Endothelial cell of umbilical vein (primary cell): ENCODE data around the gene ZNRF3. TPM values are rescaled to one million over a fixed set of nuclear protein-coding genes. Genes with fewer than 3 reads are reported as not detected.

Source experiments
- BruUV-seq: library from RNA; stranded (reverse); fragments of 400-500 nt; replicated peaks from 2 replicates; lab custom pipeline; 2021; lab: Mats Ljungman, UMichigan
- CTCF ChIA-PET: fragments of 300-600, 350-600 bp; sonication (Branson Sonifier 250); formaldehyde crosslinking; loops from one replicate; lab custom pipeline; 2021; ENCODE audit warnings: antibody characterized with exemption, inconsistent platforms; lab: Charles Lee
- POLR2A ChIA-PET: fragments of 300-600, 350-600 bp; sonication (Branson Sonifier 250); formaldehyde crosslinking; loops from one replicate; lab custom pipeline; 2021; ENCODE audit warnings: antibody characterized with exemption, inconsistent platforms; lab: Charles Lee
- DNase-seq: peaks from one replicate; pipeline ENCODE4 v3.0.0-alpha.2; 2011; ENCODE audit warnings: low read depth, low spot score
- FAIRE-seq: peaks from 2 replicates; lab custom pipeline; 2011; peaks lifted over from hg19 to GRCh38; lab: Jason Lieb, UNC
- H2AFZ ChIP-seq: 2 replicates; pipeline ENCODE4 v1.6.0; 2012; ENCODE audit warnings: low read depth, low read length, control low read depth, inconsistent platforms
- H3K27ac ChIP-seq: 2 replicates; pipeline ENCODE4 v1.5.1; 2011; ENCODE audit warnings: low read depth, mild to moderate bottlenecking, control low read depth, low read length, moderate library complexity; ENCODE audit not compliant: insufficient read depth
- H3K27me3 ChIP-seq, 2 experiments: 2 replicates each; pipeline versions ENCODE4 v1.6.0 to v1.6.1; 2011; ENCODE audit warnings: low read length in 2 of 2, mixed read lengths in 1 of 2; ENCODE audit not compliant: control insufficient read depth in 2 of 2, insufficient read depth in 2 of 2
- H3K36me3 ChIP-seq, 2 experiments: 2 replicates in 1 of 2; 3 replicates in 1 of 2; pipeline ENCODE4 v1.5.1; 2011; ENCODE audit warnings: low read length in 2 of 2, mild to moderate bottlenecking in 1 of 2, moderate library complexity in 1 of 2; ENCODE audit not compliant: control insufficient read depth in 2 of 2, insufficient read depth in 2 of 2; ENCODE audit errors: extremely low read depth in 1 of 2
- H3K4me1 ChIP-seq: 3 replicates; pipeline ENCODE4 v1.5.1; 2011; ENCODE audit warnings: mild to moderate bottlenecking, low read length; ENCODE audit not compliant: control insufficient read depth, insufficient read depth; ENCODE audit errors: extremely low read depth
- H3K4me2 ChIP-seq: 2 replicates; pipeline ENCODE4 v1.6.1; 2011; ENCODE audit warnings: low read length, control low read depth, mixed read lengths; ENCODE audit not compliant: insufficient read depth
- H3K4me3 ChIP-seq, 3 experiments: fragments of 200-600 bp in 1 of 3; sonication (generic), shearing (Covaris generic) in 1 of 3; replicated peaks in 1 of 3; 2 replicates each; pipeline ENCODE4 v1.5.1; 2011 to 2016; ENCODE audit warnings: control low read depth in 3 of 3, low read length in 3 of 3, mild to moderate bottlenecking in 2 of 3, inconsistent platforms in 1 of 3, low read depth in 1 of 3, moderate library complexity in 1 of 3; ENCODE audit not compliant: insufficient read depth in 1 of 3
- H3K79me2 ChIP-seq: 2 replicates; pipeline ENCODE4 v1.6.0; 2012; ENCODE audit warnings: low read length, inconsistent platforms; ENCODE audit not compliant: control insufficient read depth, insufficient read depth
- H3K9ac ChIP-seq: replicated peaks from 2 replicates; pipeline ENCODE3; 2011; ENCODE audit warnings: low read length, control low read depth; ENCODE audit not compliant: insufficient read depth; ENCODE audit errors: extremely low read depth
- H3K9me1 ChIP-seq: replicated peaks from 3 replicates; pipeline ENCODE4 v1.6.0; 2011; ENCODE audit warnings: mild to moderate bottlenecking, low read length; ENCODE audit not compliant: control insufficient read depth, insufficient read depth; ENCODE audit errors: extremely low read depth
- H3K9me3 ChIP-seq: replicated peaks from 2 replicates; pipeline ENCODE4 v1.5.1; 2012; ENCODE audit warnings: low read length, inconsistent platforms; ENCODE audit not compliant: control insufficient read depth, insufficient read depth
- H4K20me1 ChIP-seq: replicated peaks from 2 replicates; pipeline ENCODE3; 2011; ENCODE audit warnings: mild to moderate bottlenecking, low read length; ENCODE audit not compliant: control insufficient read depth, insufficient read depth; ENCODE audit errors: extremely low read depth
- CTCF ChIP-seq, 2 donors: IDR thresholded peaks; 1 replicate in 1 of 2; 2 replicates in 1 of 2; pipeline ENCODE4 v1.5.1; 2011; ENCODE audit warnings: low read length in 2 of 2, mild to moderate bottlenecking in 2 of 2, moderate library complexity in 2 of 2, control low read depth in 1 of 2, inconsistent platforms in 1 of 2, low read depth in 1 of 2; ENCODE audit not compliant: insufficient read depth in 1 of 2; ENCODE audit errors: extremely low read depth in 1 of 2
- EZH2 ChIP-seq: IDR thresholded peaks from 2 replicates; pipeline ENCODE4 v1.6.1; 2012; ENCODE audit warnings: borderline replicate concordance, low read depth, mild to moderate bottlenecking, moderate library complexity, low read length, inconsistent platforms; ENCODE audit not compliant: severe bottlenecking
- FOS ChIP-seq: IDR thresholded peaks from 2 replicates; pipeline ENCODE4 v1.6.1; 2011; ENCODE audit warnings: mild to moderate bottlenecking, low read length, moderate library complexity, borderline replicate concordance; ENCODE audit not compliant: insufficient read depth
- GATA2 ChIP-seq: IDR thresholded peaks from 2 replicates; pipeline ENCODE4 v1.7.0; 2011; ENCODE audit warnings: low read depth, mild to moderate bottlenecking, moderate library complexity, mixed read lengths, low read length; ENCODE audit not compliant: insufficient read length, insufficient read depth
- JUN ChIP-seq: IDR thresholded peaks from 2 replicates; pipeline ENCODE4 v1.6.1; 2011; ENCODE audit warnings: borderline replicate concordance, low read depth; ENCODE audit not compliant: insufficient read length, insufficient read depth
- MAX ChIP-seq: IDR thresholded peaks from 2 replicates; pipeline ENCODE4 v1.6.1; 2011; ENCODE audit not compliant: insufficient read depth, insufficient read length
- MYC ChIP-seq: IDR thresholded peaks from one replicate; pipeline ENCODE4 v1.6.1; 2011; ENCODE audit warnings: mild to moderate bottlenecking, low read depth, low read length
- POLR2A ChIP-seq: IDR thresholded peaks from 2 replicates; pipeline ENCODE4 v1.6.1; 2012; ENCODE audit warnings: low read depth, mild to moderate bottlenecking, control low read depth, low read length
- POLR2AphosphoS5 ChIP-seq: IDR thresholded peaks from 2 replicates; pipeline ENCODE4 v1.6.1; 2012; ENCODE audit warnings: low read depth, mild to moderate bottlenecking, control low read depth, low read length, moderate library complexity; ENCODE audit not compliant: insufficient read depth
- dilution Hi-C: fragments of 300-500 bp; cut with MboI; formaldehyde crosslinking; loops from one replicate; pipeline ENCODE4 v1.15.0; 2019; ENCODE audit warnings: low sequenced_read_pairs; ENCODE audit not compliant: extremely low pct_ligation_motif_present
- intact Hi-C: fragments of 100-400 bp; cut with micrococcal nuclease; formaldehyde crosslinking; loops from one replicate; pipeline ENCODE4 v1.10.0; 2022
- polyA plus RNA-seq, 4 experiments: library from polyadenylated mRNA; depleted of rRNA in 3 of 4; stranded (reverse) in 3 of 4; unstranded in 1 of 4; fragments of >200 nt; gene quantifications; 2 replicates each; pipeline versions ENCODE4 v1.2.1 to v1.2.3, GENCODE V29; 2011 to 2012; ENCODE audit warnings: missing spikeins in 1 of 4
- total RNA-seq: library from RNA; stranded (reverse); gene quantifications from 2 replicates; pipeline ENCODE4 v1.2.3, GENCODE V29; 2021

ZNRF3 gene
- total and polyA plus RNA-seq, 2 donors (not counting 3 experiments of a cell fraction or from before 2014, with no cell fraction given): 2.7 to 5.2 TPM

- no peaks in the 10 kb centered on the region for H3K36me3 ChIP-seq
- H3K4me2 ChIP-seq: no peak overlapping the region
- no peaks in the 10 kb centered on the region for H4K20me1 ChIP-seq
- TF ChIP-seq CTCF (IDR thresholded peaks at IDR 0.05; ENCODE audit: extremely low read depth in 1 of 2, insufficient read depth in 1 of 2, low read depth in 1 of 2, low read length in 2 of 2) (no peak), MAX (no peak), FOS (no peak), POLR2A (no peak), EZH2 (no peak), GATA2 (no peak), MYC (no peak), POLR2AphosphoS5 (no peak), JUN (no peak)
- no peak overlapping the region for H3K27ac ChIP-seq
- H3K4me1 ChIP-seq: no peaks in the 10 kb centered on the region
- DNase-seq (no peak), FAIRE-seq (no peak)
- H3K9me3 ChIP-seq: no peaks in the 10 kb centered on the region
- H2AFZ ChIP-seq: no peak overlapping the region
- ChIA-PET CTCF (interaction anchor here (1.3 to 1.8 kb wide), 2 partner anchors 8 to 20 kb away, joined by 3 to 4 read pairs; no protein-coding TSS in a partner anchor), POLR2A (no interaction called here)
- peaks cover 0 to 8% of the 10 kb centered on the region in 2 experiments for H3K27me3 ChIP-seq
- dilution Hi-C loops: no loop called here
- no peaks in the 10 kb centered on the region for H3K79me2 ChIP-seq
- H3K4me3 ChIP-seq: no peak overlapping the region
- H3K9ac ChIP-seq: no peak overlapping the region
- H3K9me1 ChIP-seq: no peaks in the 10 kb centered on the region
- intact Hi-C loops: no loop called here
- no TSS peak for BruUV-seq
These were observed 177.6 kb downstream of the ZNRF3 start for GRCh38 chr22:29060931-29061330.
